ENCODE results near the gene CCDC91.

GRCh38 chr12:28189784-28190320 lies 404 bp upstream of the CCDC91 start:
- peak in 1 of 2 donors; percentile 7 for TF ChIP-seq CTCF (IDR thresholded peaks at IDR 0.05)
- no peak for TF ChIP-seq POLR2A (IDR thresholded peaks at IDR 0.05)

Measured in suprapubic skin (tissue), 3 donors.